Measurements from ENCODE around the gene HMCN2.

The HMCN2 gene

GRCh38 chr9:130414910-130415746, 149.6 kb downstream of the HMCN2 start:
- no peak for DNase-seq (ENCODE audit: low spot score)

DNA sequence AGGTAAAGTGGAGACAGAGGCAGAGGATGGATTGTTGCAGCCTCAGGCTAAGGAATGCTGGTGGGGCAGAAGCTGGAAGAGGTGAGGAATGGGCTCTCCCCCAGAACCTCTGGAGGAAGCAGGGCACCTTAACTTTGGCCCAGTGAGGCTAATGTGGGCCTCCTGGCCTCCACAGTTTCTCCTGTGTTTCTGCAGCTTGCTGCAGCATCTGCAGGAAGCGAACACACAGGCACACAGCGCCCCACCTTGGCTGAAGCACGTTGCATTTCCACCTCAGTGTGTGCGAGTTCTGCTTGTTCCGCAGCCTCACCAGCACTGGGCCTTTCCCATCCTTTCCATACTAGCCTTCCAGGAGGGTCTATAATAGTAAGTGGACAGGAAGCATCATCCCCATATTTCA, 152.0 kb downstream of the HMCN2 start:
- DNase-seq (ENCODE audit: low spot score), result no peak

DNA sequence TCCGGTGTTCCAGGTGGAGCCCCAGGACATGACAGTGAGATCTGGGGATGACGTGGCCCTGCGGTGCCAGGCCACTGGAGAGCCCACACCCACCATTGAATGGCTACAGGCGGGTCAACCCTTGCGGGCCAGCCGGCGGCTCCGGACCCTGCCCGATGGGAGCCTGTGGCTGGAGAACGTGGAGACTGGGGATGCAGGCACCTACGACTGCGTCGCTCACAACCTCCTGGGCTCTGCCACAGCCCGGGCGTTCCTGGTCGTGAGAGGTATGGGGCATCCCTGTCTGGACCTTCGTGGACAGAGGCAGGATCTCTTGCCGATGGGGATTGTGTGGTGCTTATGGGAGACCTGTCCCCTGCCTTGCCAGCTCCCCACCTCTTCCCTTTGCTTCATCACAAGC, 153.2 kb downstream of the HMCN2 start:
- no peak for DNase-seq (ENCODE audit: low spot score)

DNA sequence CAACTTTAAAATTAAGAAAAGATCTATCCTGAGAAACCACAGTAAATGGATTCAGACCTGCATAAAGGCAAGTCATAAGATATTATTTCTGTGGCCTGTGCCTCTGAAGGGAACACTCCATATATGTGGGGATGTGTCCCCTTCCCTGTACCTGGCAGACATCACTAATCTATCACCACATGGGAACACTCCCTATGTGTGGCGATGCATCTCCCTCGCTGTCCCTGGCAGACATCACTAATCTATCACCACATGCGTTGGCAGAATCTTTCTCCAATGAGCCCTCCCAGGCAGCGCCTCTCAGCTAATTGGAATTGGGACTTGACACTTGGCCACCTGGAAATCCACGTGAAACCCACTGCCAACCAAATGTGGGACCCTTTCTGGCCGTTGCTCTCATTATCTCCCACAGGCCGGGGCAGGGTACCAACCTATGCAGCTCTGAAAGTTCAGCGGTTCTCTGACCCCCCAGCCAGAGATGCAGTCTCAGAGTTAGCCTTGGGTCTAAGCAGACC, 154.0 kb downstream of the HMCN2 start:
- DNase-seq (ENCODE audit: low spot score), result no peak

DNA sequence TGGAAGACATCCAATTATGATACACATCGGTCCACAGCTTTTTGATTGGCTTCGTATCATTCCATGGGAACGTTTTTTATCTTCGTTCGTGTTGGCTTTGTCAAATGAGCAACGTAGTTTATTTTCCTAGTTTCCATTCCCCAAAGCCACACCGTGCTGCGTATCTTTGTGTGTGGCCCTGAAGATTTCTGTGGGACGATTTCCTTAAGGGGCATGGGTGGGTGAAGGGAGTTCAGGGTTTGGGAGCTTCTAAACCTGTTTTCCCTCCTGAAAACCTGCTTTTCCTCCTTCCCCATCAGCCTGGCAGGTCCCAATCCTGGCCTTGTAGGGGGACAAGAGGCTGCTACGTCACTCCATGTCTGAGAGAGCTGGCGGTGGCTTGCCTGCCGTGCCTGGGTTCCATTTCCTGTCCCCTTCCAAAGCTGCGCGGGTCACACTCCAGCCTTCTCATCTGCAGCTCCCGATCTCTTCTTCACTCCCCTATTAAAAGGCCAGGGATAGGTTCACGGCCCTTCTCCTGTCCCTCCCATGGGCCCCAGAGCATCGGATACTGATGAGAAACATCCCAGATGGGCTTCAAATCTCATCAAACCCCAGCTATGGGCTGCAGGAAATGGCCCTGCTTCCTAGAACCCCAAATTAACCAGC, 155.7 kb downstream of the HMCN2 start:
- no peak for DNase-seq (ENCODE audit: low spot score)

DNA sequence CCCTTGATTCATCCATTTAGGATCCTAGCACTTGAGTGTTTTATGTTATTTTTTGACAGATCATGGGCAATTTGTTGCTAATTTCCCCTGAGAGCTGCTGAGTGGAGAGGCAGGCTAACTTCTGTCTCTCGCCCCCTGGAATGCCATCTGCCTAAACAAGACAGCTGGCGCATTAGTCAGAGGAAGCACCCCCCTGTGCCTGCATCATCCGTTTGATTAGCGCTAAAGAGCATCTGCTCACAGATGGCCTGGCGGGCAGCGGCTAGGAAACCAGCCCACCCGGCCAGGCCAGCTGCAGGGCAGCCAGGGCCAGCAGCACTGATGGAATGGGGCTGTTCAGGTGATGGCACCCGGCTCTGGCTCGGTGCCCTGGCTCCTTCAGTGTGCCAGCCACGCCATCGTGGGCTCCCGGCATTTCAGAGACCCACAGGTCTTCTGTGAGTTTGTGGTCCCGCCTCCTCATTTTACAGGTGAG, 156.3 kb downstream of the HMCN2 start:
- DNase-seq (ENCODE audit: low spot score), result no peak

DNA sequence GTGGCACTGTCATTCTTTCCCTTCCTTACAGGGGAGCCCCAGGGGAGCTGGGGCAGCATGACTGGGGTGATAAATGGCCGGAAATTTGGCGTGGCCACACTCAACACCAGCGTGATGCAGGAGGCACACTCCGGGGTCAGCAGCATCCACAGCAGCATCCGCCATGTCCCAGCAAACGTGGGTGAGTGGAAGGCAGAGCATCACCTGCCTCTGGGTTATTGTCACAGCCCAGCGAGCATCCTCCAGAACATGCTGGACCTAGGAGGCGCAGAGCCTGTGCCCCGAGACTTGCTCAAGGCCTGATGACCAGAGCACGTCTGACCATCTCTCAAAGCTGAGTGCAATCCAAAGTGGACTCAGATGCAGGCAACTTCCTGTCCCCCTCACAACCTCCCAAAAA, 157.0 kb downstream of the HMCN2 start:
- no peak for DNase-seq (ENCODE audit: low spot score)

- no peak for DNase-seq (ENCODE audit: low spot score)
Observed at GRCh38 chr9:130423272-130423671, 157.7 kb downstream of the HMCN2 start.

DNA sequence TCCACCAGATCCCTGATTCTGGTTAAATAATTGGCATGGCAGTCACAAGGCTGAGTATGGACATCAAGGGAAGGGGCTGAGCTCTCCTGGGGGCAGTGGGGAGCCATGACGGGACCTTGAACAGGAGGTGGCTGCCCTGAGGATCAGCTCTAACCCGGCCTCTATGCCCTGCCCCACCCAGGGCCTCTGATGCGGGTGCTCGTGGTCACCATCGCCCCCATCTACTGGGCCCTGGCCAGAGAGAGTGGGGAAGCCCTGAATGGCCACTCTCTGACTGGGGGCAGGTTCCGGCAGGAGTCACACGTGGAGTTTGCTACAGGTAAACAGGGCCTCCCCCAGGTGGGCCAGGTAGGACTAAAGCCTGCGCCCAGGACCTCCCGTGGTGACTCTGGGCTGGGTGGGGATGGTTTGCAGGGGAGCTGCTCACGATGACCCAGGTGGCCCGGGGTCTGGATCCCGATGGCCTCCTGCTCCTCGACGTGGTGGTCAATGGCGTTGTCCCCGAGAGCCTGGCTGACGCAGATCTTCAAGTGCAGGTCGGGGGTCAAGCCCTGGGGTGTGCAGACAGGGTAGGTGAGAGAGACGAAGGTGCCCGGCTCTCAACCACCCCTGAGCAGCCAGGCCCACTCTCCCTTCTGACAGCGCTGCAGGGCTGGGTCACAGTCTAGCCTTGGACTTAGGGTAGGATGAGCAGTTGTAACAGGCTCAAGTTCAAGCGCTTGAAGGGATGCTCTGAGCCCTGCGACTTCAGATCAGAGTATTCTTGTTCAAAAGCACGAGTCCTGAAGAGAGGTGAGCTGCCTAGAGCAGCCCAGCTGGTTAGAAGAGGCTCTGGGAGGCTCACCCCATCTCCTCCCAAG, 159.3 kb downstream of the HMCN2 start:
- DNase-seq (ENCODE audit: low spot score), result no peak

- no peak for DNase-seq (ENCODE audit: low spot score)
Observed at GRCh38 chr9:130425741-130426466, 160.3 kb downstream of the HMCN2 start.

DNA sequence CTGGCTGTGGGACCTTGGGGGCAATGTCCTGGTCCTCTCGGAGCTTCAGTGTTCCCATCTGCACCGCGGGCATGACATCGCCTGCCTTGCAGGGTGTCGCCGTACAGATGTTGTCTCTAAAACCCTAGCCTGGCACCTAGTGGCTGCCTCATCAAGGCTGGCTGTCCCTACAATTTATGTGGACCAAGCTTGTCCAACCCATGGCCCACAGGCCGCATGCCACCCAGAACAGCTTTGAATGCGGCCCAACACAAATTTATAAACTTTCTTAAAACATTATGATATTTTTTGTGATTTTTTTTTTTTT, 160.9 kb downstream of the HMCN2 start:
- no peak for DNase-seq (ENCODE audit: low spot score)

DNA sequence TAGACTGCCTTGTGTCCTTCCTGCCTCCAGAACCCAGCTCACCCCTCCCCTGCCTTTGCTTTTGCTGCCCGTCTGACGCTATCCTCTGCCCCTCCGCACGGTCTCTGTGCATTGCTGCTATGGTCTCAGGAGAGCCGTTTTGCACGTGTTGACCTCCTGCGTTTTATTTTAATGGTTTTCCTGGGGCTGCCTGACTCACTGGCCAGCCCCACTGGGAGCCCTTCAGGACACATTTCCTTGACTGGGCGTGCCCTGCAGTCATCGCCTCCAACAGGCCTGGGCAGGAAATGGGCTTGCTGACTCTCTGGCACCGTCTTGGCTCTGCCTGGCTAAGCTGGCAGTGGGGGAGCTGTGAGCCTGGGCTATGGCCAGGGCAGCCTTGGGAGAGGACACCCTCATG, 161.3 kb downstream of the HMCN2 start:
- DNase-seq (ENCODE audit: low spot score), result no peak

DNA sequence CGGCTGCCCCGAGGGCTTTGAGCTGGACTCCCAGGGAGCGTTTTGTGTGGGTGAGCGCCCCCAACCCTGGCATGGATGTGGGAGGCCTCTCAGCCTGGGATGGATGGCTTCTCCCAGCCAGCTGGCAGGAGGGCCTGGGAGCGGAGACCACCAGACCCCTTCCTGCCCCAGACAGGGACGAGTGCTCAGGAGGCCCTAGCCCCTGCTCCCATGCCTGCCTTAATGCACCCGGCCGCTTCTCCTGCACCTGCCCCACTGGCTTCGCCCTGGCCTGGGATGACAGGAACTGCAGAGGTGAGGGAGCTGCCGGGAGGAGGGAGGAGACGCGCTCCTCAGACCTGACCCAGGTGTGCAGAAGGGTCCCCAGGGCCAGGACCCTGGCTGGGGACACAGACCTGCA, 161.8 kb downstream of the HMCN2 start:
- no peak for DNase-seq (ENCODE audit: low spot score)

DNA sequence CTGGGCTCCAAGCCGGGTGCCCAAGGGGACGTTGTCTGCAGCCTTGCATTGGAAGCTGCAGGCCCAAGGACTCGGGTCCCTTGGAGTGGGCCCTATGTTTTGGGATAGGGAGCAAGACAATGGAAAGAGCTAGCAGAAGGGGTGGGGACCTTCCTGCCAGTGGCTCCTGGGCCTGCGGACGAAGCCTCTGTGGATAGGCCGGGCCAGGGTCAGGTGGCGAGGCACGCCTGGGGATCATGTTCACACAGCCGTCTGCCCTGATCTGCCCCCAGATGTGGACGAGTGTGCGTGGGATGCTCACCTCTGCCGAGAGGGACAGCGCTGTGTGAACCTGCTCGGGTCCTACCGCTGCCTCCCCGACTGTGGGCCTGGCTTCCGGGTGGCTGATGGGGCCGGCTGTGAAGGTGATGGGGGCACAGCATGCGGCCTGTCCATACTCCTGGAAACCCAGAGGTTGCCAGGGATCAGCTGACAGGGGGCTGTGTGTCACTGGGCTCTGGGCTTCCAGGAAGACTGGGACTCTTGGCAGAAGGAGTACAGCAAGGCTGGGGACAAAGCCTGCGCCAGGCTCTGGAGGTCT, 162.6 kb downstream of the HMCN2 start:
- DNase-seq (ENCODE audit: low spot score), result no peak

- DNase-seq (ENCODE audit: low spot score), result no peak
Observed at GRCh38 chr9:130429381-130429780, 163.8 kb downstream of the HMCN2 start.

GRCh38 chr9:130429831-130430230, 164.3 kb downstream of the HMCN2 start:
- DNase-seq (ENCODE audit: low spot score), result no peak

GRCh38 chr9:130430232-130430631, 164.7 kb downstream of the HMCN2 start:
- DNase-seq (ENCODE audit: low spot score), result no peak

- no peak for DNase-seq (ENCODE audit: low spot score)
Observed at GRCh38 chr9:130430734-130431535, 165.4 kb downstream of the HMCN2 start.

GRCh38 chr9:130431536-130432303, 166.2 kb downstream of the HMCN2 start:
- no peak for DNase-seq (ENCODE audit: low spot score)

DNA sequence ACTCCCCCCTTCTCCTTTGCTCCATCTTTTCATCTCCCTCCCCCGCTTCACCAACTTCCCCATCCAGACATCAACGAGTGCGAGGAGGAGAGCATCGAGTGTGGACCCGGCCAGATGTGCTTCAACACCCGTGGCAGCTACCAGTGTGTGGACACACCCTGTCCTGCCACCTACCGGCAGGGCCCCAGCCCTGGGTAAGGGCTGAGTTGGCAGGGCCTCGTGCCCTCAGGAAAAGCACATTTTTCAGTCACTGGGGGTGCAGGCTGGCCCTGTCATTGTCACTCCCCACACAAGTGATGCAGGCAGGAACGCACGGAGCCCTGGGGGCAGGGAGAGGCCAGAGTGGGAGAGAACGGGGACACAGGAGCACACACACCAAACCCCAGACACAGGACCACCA, 166.8 kb downstream of the HMCN2 start:
- no peak for DNase-seq (ENCODE audit: low spot score)

All from CD4-positive, alpha-beta T cell treated with Interleukin-6 at 100 ng/mL for 8 hours (primary cell).